Liver (tissue), 9 donors: ENCODE data around the gene ZFYVE1. TPM values are rescaled to one million over a fixed set of nuclear protein-coding genes. Genes with fewer than 3 reads are reported as not detected.

Experiments used
- DNase-seq: peaks from one replicate; pipeline ENCODE4 v3.0.0-alpha.2; 2017; ENCODE audit warnings: low spot score
- H3K27ac ChIP-seq, 2 donors: one replicate each; pipeline ENCODE4 v1.7.0; 2013; ENCODE audit warnings: inconsistent platforms in 2 of 2, low read length in 2 of 2, control low read depth in 1 of 2, low read depth in 1 of 2, mild to moderate bottlenecking in 1 of 2
- H3K27me3 ChIP-seq, 4 donors: one replicate each; pipeline versions ENCODE4 v1.6.1 to v1.7.0; 2013; ENCODE audit warnings: low read length in 3 of 4, inconsistent platforms in 1 of 4, mild to moderate bottlenecking in 1 of 4, moderate library complexity in 1 of 4; ENCODE audit not compliant: control insufficient read depth in 4 of 4, insufficient read depth in 4 of 4
- H3K36me3 ChIP-seq, 4 donors: one replicate each; pipeline versions ENCODE4 v1.6.1 to v1.7.0; 2013; ENCODE audit warnings: low read length in 3 of 4, mild to moderate bottlenecking in 3 of 4, low read depth in 1 of 4, moderate library complexity in 1 of 4; ENCODE audit not compliant: control insufficient read depth in 4 of 4, insufficient read depth in 3 of 4
- H3K4me1 ChIP-seq, 4 donors: one replicate each; pipeline versions ENCODE4 v1.6.1 to v1.7.0; 2013; ENCODE audit warnings: low read length in 3 of 4, mild to moderate bottlenecking in 3 of 4, moderate library complexity in 1 of 4; ENCODE audit not compliant: control insufficient read depth in 4 of 4, insufficient read depth in 4 of 4
- H3K4me3 ChIP-seq, 3 donors: one replicate each; pipeline versions ENCODE4 v1.6.1 to v1.7.0; 2013; ENCODE audit warnings: low read length in 3 of 3, control low read depth in 1 of 3, low read depth in 1 of 3, mild to moderate bottlenecking in 1 of 3
- H3K9ac ChIP-seq, 2 donors: one replicate each; pipeline ENCODE4 v1.7.0; 2013; ENCODE audit warnings: low read length in 2 of 2, mild to moderate bottlenecking in 2 of 2, moderate library complexity in 2 of 2, control low read depth in 1 of 2, low read depth in 1 of 2
- H3K9me3 ChIP-seq, 4 donors: one replicate each; pipeline versions ENCODE4 v1.6.1 to v1.7.0; 2013; ENCODE audit warnings: low read length in 3 of 4; ENCODE audit not compliant: control insufficient read depth in 4 of 4
- CTCF ChIP-seq: fragments of 150-350 bp; IDR thresholded peaks from 2 replicates; pipeline ENCODE4 v1.5.1; 2017; ENCODE audit warnings: improper control_type of control experiment, low read depth, low read length; ENCODE audit not compliant: missing input control
- EGR1 ChIP-seq, 2 donors: IDR thresholded peaks; 2 replicates each; pipeline ENCODE4 v1.6.1; 2016 to 2018; ENCODE audit warnings: antibody characterized with exemption in 2 of 2, low read depth in 2 of 2
- FOXA1 ChIP-seq: IDR thresholded peaks from 2 replicates; pipeline ENCODE4 v1.6.1; 2016; ENCODE audit warnings: antibody characterized with exemption
- FOXA2 ChIP-seq: IDR thresholded peaks from 2 replicates; pipeline ENCODE4 v1.6.1; 2016; ENCODE audit warnings: antibody characterized with exemption
- GABPA ChIP-seq, 2 donors: IDR thresholded peaks in 1 of 2; conservative IDR thresholded peaks in 1 of 2; 2 replicates each; pipeline ENCODE4 v1.6.1; 2016; ENCODE audit warnings: antibody characterized with exemption in 2 of 2, mild to moderate bottlenecking in 1 of 2, moderate library complexity in 1 of 2
- HNF4A ChIP-seq, 2 donors: conservative IDR thresholded peaks; 2 replicates each; pipeline ENCODE4 v1.6.1; 2016; ENCODE audit warnings: antibody characterized with exemption in 2 of 2, mild to moderate bottlenecking in 2 of 2
- HNF4G ChIP-seq: IDR thresholded peaks from 2 replicates; pipeline ENCODE4 v1.6.1; 2016; ENCODE audit warnings: antibody characterized with exemption
- JUND ChIP-seq, 2 donors: IDR thresholded peaks; 2 replicates each; pipeline ENCODE4 v1.6.1; 2016; ENCODE audit warnings: antibody characterized with exemption in 2 of 2
- NR2F2 ChIP-seq: IDR thresholded peaks from 2 replicates; pipeline ENCODE4 v1.6.1; 2016; ENCODE audit warnings: antibody characterized with exemption
- RAD21 ChIP-seq, 2 donors: IDR thresholded peaks; 2 replicates each; pipeline ENCODE4 v1.6.1; 2016; ENCODE audit warnings: antibody characterized with exemption in 2 of 2, mild to moderate bottlenecking in 2 of 2
- SP1 ChIP-seq: IDR thresholded peaks from 2 replicates; pipeline ENCODE4 v1.6.1; 2018; ENCODE audit warnings: antibody characterized with exemption, mild to moderate bottlenecking
- TAF1 ChIP-seq: conservative IDR thresholded peaks from 2 replicates; pipeline ENCODE4 v1.6.1; 2016; ENCODE audit warnings: antibody characterized with exemption, mild to moderate bottlenecking
- YY1 ChIP-seq: IDR thresholded peaks from 2 replicates; pipeline ENCODE4 v1.6.1; 2016; ENCODE audit warnings: antibody characterized with exemption, mild to moderate bottlenecking
- WGBS: extraction: QIAGEN DNeasy Blood & Tissue Kit; methylation state at CpG from one replicate; pipeline ENCODE4 v1.1.7; 2013; 5-methylcytosine and 5-hydroxymethylcytosine counted together
- polyA plus RNA-seq, 2 donors: library from polyadenylated mRNA; stranded (reverse) in 1 of 2; unstranded in 1 of 2; fragments of 200-250 nt in 1 of 2; fragments of >200 nt in 1 of 2; fragmentation: Nextera tagmentation in 1 of 2; extraction: Ambion mirVana in 1 of 2; gene quantifications; one replicate each; pipeline versions ENCODE4 v1.2.1 to v1.2.3, GENCODE V29; 2013 to 2015
- total RNA-seq, 2 donors: library from RNA; depleted of rRNA; stranded (reverse); fragments of >200 nt; gene quantifications; one replicate each; pipeline ENCODE4 v1.2.3, GENCODE V29; 2014
- TF ChIP-seq, protein P1 (sequence below): IDR thresholded peaks from 2 replicates; pipeline ENCODE4 v1.6.1; 2016; ENCODE audit warnings: antibody characterized with exemption, mild to moderate bottlenecking
- TF ChIP-seq, protein P2 (sequence below): IDR thresholded peaks from 2 replicates; pipeline ENCODE4 v1.6.1; 2016; ENCODE audit warnings: antibody characterized with exemption
- TF ChIP-seq, protein P3 (sequence below): IDR thresholded peaks from 2 replicates; pipeline ENCODE4 v1.6.1; 2016; ENCODE audit warnings: antibody characterized with exemption
- TF ChIP-seq, protein P4 (sequence below): IDR thresholded peaks from 2 replicates; pipeline ENCODE4 v1.6.1; 2016; ENCODE audit warnings: antibody characterized with exemption
- donor health status: healthy.
- donor health status: healthy.
- donor health status: healthy.
- donor health status: healthy.
- donor health status: healthy.

The ZFYVE1 gene
- total and polyA plus RNA-seq, 4 donors: 5.8 to 13.5 (median 7.9) TPM

DNA sequence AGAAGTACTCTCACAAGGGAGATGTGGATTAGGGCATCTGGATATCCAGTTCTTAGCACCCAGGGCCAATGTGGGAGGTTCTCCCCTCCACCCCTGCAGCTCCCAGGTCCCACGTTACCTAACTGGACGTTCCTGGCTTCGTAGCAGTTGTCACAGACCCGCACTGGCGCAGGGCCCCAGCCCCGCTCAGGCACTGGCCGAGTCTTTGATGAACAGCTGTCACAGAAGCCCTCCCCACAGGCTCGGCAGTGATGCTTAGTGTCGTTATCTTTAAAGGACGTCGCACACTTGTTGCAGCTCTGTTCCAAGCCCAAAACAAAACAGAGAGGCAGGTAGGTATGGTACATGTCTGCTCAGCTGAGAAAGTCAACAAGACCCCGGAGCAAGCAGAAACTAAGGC is 52.2 kb downstream of the ZFYVE1 start:
- no peaks in the 10 kb centered on the region for H3K27me3 ChIP-seq
- H3K4me3 ChIP-seq: no peak overlapping the region
- no peak overlapping the region for H3K9ac ChIP-seq
- H3K36me3 ChIP-seq: peaks cover 22 to 67% (median 53%) of the 10 kb centered on the region in 4 donors
- 97% methylated on average over 12 of the region's 12 CpGs for WGBS
- H3K27ac ChIP-seq: no peak overlapping the region
- no peak for DNase-seq
- H3K9me3 ChIP-seq: no peaks in the 10 kb centered on the region
- H3K4me1 ChIP-seq: no peaks in the 10 kb centered on the region
- TF ChIP-seq SP1 (no peak), GABPA (IDR thresholded peaks at IDR 0.05 in 1 of 2, conservative IDR thresholded peaks at IDR 0.05 in 1 of 2) (no peak), FOXA2 (no peak), CTCF (no peak), EGR1 (IDR thresholded peaks at IDR 0.05; ENCODE audit: low read depth in 2 of 2) (no peak), YY1 (no peak), RAD21 (IDR thresholded peaks at IDR 0.05) (no peak), HNF4G (no peak), TAF1 (no peak), HNF4A (conservative IDR thresholded peaks at IDR 0.05) (no peak), FOXA1 (no peak), JUND (IDR thresholded peaks at IDR 0.05) (no peak), NR2F2 (no peak)
- TF ChIP-seq, protein P1, sequence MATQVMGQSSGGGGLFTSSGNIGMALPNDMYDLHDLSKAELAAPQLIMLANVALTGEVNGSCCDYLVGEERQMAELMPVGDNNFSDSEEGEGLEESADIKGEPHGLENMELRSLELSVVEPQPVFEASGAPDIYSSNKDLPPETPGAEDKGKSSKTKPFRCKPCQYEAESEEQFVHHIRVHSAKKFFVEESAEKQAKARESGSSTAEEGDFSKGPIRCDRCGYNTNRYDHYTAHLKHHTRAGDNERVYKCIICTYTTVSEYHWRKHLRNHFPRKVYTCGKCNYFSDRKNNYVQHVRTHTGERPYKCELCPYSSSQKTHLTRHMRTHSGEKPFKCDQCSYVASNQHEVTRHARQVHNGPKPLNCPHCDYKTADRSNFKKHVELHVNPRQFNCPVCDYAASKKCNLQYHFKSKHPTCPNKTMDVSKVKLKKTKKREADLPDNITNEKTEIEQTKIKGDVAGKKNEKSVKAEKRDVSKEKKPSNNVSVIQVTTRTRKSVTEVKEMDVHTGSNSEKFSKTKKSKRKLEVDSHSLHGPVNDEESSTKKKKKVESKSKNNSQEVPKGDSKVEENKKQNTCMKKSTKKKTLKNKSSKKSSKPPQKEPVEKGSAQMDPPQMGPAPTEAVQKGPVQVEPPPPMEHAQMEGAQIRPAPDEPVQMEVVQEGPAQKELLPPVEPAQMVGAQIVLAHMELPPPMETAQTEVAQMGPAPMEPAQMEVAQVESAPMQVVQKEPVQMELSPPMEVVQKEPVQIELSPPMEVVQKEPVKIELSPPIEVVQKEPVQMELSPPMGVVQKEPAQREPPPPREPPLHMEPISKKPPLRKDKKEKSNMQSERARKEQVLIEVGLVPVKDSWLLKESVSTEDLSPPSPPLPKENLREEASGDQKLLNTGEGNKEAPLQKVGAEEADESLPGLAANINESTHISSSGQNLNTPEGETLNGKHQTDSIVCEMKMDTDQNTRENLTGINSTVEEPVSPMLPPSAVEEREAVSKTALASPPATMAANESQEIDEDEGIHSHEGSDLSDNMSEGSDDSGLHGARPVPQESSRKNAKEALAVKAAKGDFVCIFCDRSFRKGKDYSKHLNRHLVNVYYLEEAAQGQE: no peak
- TF ChIP-seq, protein P2, sequence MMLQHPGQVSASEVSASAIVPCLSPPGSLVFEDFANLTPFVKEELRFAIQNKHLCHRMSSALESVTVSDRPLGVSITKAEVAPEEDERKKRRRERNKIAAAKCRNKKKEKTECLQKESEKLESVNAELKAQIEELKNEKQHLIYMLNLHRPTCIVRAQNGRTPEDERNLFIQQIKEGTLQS: no peak
- TF ChIP-seq, protein P3, sequence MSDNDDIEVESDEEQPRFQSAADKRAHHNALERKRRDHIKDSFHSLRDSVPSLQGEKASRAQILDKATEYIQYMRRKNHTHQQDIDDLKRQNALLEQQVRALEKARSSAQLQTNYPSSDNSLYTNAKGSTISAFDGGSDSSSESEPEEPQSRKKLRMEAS: no peak
- TF ChIP-seq, protein P4, sequence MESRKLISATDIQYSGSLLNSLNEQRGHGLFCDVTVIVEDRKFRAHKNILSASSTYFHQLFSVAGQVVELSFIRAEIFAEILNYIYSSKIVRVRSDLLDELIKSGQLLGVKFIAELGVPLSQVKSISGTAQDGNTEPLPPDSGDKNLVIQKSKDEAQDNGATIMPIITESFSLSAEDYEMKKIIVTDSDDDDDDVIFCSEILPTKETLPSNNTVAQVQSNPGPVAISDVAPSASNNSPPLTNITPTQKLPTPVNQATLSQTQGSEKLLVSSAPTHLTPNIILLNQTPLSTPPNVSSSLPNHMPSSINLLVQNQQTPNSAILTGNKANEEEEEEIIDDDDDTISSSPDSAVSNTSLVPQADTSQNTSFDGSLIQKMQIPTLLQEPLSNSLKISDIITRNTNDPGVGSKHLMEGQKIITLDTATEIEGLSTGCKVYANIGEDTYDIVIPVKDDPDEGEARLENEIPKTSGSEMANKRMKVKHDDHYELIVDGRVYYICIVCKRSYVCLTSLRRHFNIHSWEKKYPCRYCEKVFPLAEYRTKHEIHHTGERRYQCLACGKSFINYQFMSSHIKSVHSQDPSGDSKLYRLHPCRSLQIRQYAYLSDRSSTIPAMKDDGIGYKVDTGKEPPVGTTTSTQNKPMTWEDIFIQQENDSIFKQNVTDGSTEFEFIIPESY: no peak
